HepG2 (cell line): ENCODE data around the gene ZNF3. TPM values are rescaled to one million over a fixed set of nuclear protein-coding genes. Genes with fewer than 3 reads are reported as not detected.
A peak's percentile ranks its signal among the peaks of the same experiment; 100 is the strongest.

ENCODE experiments used
- ARNT ChIP-seq: fragments of 450-650 bp; IDR thresholded peaks from 2 replicates; pipeline ENCODE4 v1.6.1; 2017
- ARNTL ChIP-seq: sonication (generic); formaldehyde crosslinking; IDR thresholded peaks from 2 replicates; pipeline ENCODE4 v1.4.0; 2020; ENCODE audit warnings: mild to moderate bottlenecking, missing genetic modification reagents
- KAT8 ChIP-seq: IDR thresholded peaks from 2 replicates; pipeline ENCODE4 v1.6.1; 2016; ENCODE audit warnings: missing genetic modification reagents, missing compliant biosample characterization
- KDM2A ChIP-seq: sonication (generic); formaldehyde crosslinking; IDR thresholded peaks from 2 replicates; pipeline ENCODE4 v1.4.0; 2020; ENCODE audit warnings: low read depth, missing genetic modification reagents, borderline replicate concordance
- PHB2 ChIP-seq: fragments of 450-650 bp; IDR thresholded peaks from 2 replicates; pipeline ENCODE4 v1.6.1; 2018; ENCODE audit not compliant: partially characterized antibody
- PHF21A ChIP-seq: sonication (generic); formaldehyde crosslinking; IDR thresholded peaks from 2 replicates; pipeline ENCODE4 v1.5.0; 2020; ENCODE audit warnings: mild to moderate bottlenecking, missing genetic modification reagents
- PHF5A ChIP-seq: IDR thresholded peaks from one replicate; pipeline ENCODE4 v1.6.1; 2018; ENCODE audit warnings: low read depth, missing genetic modification reagents; ENCODE audit not compliant: unreplicated experiment
- PITX1 ChIP-seq: sonication (generic); formaldehyde crosslinking; IDR thresholded peaks from 2 replicates; pipeline ENCODE4 v1.5.1; 2020; ENCODE audit warnings: mild to moderate bottlenecking, missing genetic modification reagents
- POLR2AphosphoS2 ChIP-seq: IDR thresholded peaks from 2 replicates; pipeline ENCODE4 v1.6.1; 2011; ENCODE audit warnings: low read depth, low read length, improper control_type of control experiment
- POLR2AphosphoS5 ChIP-seq: IDR thresholded peaks from 2 replicates; pipeline ENCODE4 v1.6.1; 2012; ENCODE audit warnings: low read depth, low read length
- PTBP1 ChIP-seq: fragments of 200-400 bp; formaldehyde crosslinking; IDR thresholded peaks from 2 replicates; pipeline ENCODE4 v1.6.1; 2018; ENCODE audit warnings: low read length, low read depth; ENCODE audit not compliant: poor library complexity, severe bottlenecking
- RARA ChIP-seq: IDR thresholded peaks from 2 replicates; pipeline ENCODE4 v1.6.1; 2016; ENCODE audit warnings: missing genetic modification reagents, missing compliant biosample characterization
- ZC3H13 ChIP-seq: sonication (generic); formaldehyde crosslinking; IDR thresholded peaks from 2 replicates; pipeline ENCODE4 v1.8.1; 2023; ENCODE audit warnings: mild to moderate bottlenecking, missing genetic modification reagents, moderate library complexity
- ZKSCAN5 ChIP-seq: sonication (generic); formaldehyde crosslinking; IDR thresholded peaks from 2 replicates; pipeline ENCODE4 v1.5.1; 2020; ENCODE audit warnings: mild to moderate bottlenecking, missing genetic modification reagents
- ZMYM3 ChIP-seq: sonication (generic); formaldehyde crosslinking; IDR thresholded peaks from 2 replicates; pipeline ENCODE4 v1.5.1; 2020; ENCODE audit warnings: mild to moderate bottlenecking, missing genetic modification reagents
- ZMYM4 ChIP-seq: sonication (generic); formaldehyde crosslinking; IDR thresholded peaks from 2 replicates; pipeline ENCODE4 v1.8.1; 2023; ENCODE audit warnings: mild to moderate bottlenecking, missing genetic modification reagents
- ZNF317 ChIP-seq: sonication (generic); formaldehyde crosslinking; IDR thresholded peaks from 2 replicates; pipeline ENCODE4 v1.5.0; 2020; ENCODE audit warnings: mild to moderate bottlenecking, missing genetic modification reagents
- ZNF331 ChIP-seq: sonication (generic); formaldehyde crosslinking; IDR thresholded peaks from 2 replicates; pipeline ENCODE4 v1.4.0; 2020; ENCODE audit warnings: missing genetic modification reagents
- ZNF430 ChIP-seq: sonication (generic); formaldehyde crosslinking; IDR thresholded peaks from 2 replicates; pipeline ENCODE4 v1.9.0; 2021; ENCODE audit warnings: mild to moderate bottlenecking, missing genetic modification reagents
- ZNF431 ChIP-seq: sonication (generic); formaldehyde crosslinking; IDR thresholded peaks from 2 replicates; pipeline ENCODE4 v1.9.0; 2022; ENCODE audit warnings: missing genetic modification reagents, low read depth, mild to moderate bottlenecking, borderline replicate concordance
- ZNF441 ChIP-seq: sonication (generic); formaldehyde crosslinking; IDR thresholded peaks from 2 replicates; pipeline ENCODE4 v1.7.0; 2021; ENCODE audit warnings: missing genetic modification reagents, borderline replicate concordance
- ZNF501 ChIP-seq: sonication (generic); formaldehyde crosslinking; IDR thresholded peaks from 2 replicates; pipeline ENCODE4 v1.5.1; 2020; ENCODE audit warnings: mild to moderate bottlenecking, moderate library complexity, missing genetic modification reagents
- ZNF652 ChIP-seq: IDR thresholded peaks from 2 replicates; pipeline ENCODE4 v1.6.1; 2016; ENCODE audit warnings: low read depth, borderline replicate concordance
- ZSCAN12 ChIP-seq: sonication (generic); formaldehyde crosslinking; IDR thresholded peaks from 2 replicates; pipeline ENCODE4 v1.9.0; 2021; ENCODE audit warnings: mild to moderate bottlenecking, missing genetic modification reagents
- polyA plus RNA-seq, 8 experiments: library from polyadenylated mRNA; depleted of rRNA in 3 of 8; stranded (reverse) in 7 of 8; unstranded in 1 of 8; fragments of >200 nt; fragmentation: Illumina TruSeq in 4 of 8; extraction: Trizol in 4 of 8; gene quantifications; 2 replicates each; pipeline versions ENCODE4 v1.2.1 to v1.2.3, GENCODE V29; 2011 to 2016; ENCODE audit warnings: low read depth in 4 of 8, missing spikeins in 1 of 8, mixed read lengths in 1 of 8; ENCODE audit not compliant: insufficient read depth in 1 of 8
- total RNA-seq, 5 experiments: library from RNA; depleted of rRNA; stranded (reverse); fragments of >200 nt; fragmentation: Illumina TruSeq; extraction: Trizol; gene quantifications; 2 replicates each; pipeline ENCODE4 v1.2.3, GENCODE V29; 2016; ENCODE audit warnings: low read depth in 1 of 5
- TF ChIP-seq, protein P1 (sequence below): IDR thresholded peaks from 2 replicates; pipeline ENCODE4 v1.6.1; 2016; ENCODE audit warnings: low read depth, control low read depth
- TF ChIP-seq, protein P2 (sequence below): sonication (generic); formaldehyde crosslinking; IDR thresholded peaks from 2 replicates; pipeline ENCODE4 v1.4.0; 2020; ENCODE audit warnings: mild to moderate bottlenecking, missing genetic modification reagents
- TF ChIP-seq, protein P3 (sequence below): sonication (generic); formaldehyde crosslinking; IDR thresholded peaks from 2 replicates; pipeline ENCODE4 v1.4.0; 2020; ENCODE audit warnings: missing genetic modification reagents

ZNF3 gene
- total and polyA plus RNA-seq, 2 of the 13 experiments (the other 11 are each of a cell fraction or from before 2014, with no cell fraction given): 33.7 to 56.9 TPM

DNA sequence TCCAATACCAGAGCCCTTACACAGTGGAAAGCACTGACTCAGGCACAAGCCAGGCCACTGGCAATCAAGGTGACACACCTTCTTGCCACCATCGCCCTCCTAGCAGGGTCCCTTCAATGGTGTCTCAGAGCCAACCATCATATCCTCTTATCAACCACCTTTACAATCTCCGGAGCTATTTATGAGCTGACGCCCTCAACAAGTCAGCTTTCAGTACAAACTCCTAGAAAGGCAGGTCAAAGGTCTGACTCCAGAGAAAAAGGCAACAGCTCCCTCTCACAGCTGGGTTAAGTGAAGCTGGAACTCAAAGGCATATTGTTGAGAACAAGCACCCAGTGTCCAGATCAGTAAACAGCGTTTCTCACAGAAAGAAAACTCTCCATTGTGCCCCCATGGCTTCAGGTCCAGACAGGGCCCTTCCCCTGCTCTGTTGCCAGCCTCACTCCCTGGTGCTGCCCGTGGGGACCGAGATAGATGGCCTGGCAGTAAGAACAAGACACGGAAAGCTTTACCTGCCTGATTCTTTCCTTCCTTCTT is 2.4 kb downstream of the ZNF3 start (continued):
- TF ChIP-seq, protein P1, sequence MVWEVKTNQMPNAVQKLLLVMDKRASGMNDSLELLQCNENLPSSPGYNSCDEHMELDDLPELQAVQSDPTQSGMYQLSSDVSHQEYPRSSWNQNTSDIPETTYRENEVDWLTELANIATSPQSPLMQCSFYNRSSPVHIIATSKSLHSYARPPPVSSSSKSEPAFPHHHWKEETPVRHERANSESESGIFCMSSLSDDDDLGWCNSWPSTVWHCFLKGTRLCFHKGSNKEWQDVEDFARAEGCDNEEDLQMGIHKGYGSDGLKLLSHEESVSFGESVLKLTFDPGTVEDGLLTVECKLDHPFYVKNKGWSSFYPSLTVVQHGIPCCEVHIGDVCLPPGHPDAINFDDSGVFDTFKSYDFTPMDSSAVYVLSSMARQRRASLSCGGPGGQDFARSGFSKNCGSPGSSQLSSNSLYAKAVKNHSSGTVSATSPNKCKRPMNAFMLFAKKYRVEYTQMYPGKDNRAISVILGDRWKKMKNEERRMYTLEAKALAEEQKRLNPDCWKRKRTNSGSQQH (CRISPR knock-in tag): no peak
- TF ChIP-seq ZNF501 (no peak), ZNF431 (CRISPR knock-in tag) (no peak), PHF5A (no peak), ZNF652 (CRISPR knock-in tag) (peak; percentile 35; the same call in 1 of the 2 replicates), PHB2 (no peak), PITX1 (CRISPR knock-in tag) (0 out of 2 replicates have a peak, but pooled peaks have one; percentile 25), RARA (CRISPR knock-in tag) (peak; percentile 75), POLR2AphosphoS5 (peak; percentile 31; the same call in 1 of the 2 replicates), PTBP1 (no peak), ZSCAN12 (CRISPR knock-in tag) (no peak), ZNF441 (CRISPR knock-in tag) (no peak), ZKSCAN5 (no peak), ZNF430 (CRISPR knock-in tag) (0 out of 2 replicates have a peak, but pooled peaks have one; percentile 51), POLR2AphosphoS2 (no peak), KDM2A (CRISPR knock-in tag) (peak; percentile 15; the same call in 1 of the 2 replicates), ZNF331 (CRISPR knock-in tag) (peak; percentile 58; the same call in 1 of the 2 replicates), ZC3H13 (CRISPR knock-in tag) (0 out of 2 replicates have a peak, but pooled peaks have one; percentile 51), ZMYM4 (CRISPR knock-in tag) (peak; percentile 38; the same call in 1 of the 2 replicates), ZMYM3 (CRISPR knock-in tag) (no peak), KAT8 (CRISPR knock-in tag) (no peak), ARNTL (CRISPR knock-in tag) (0 out of 2 replicates have a peak, but pooled peaks have one; percentile 24), PHF21A (CRISPR knock-in tag) (peak; percentile 77), ZNF317 (CRISPR knock-in tag) (no peak), ARNT (no peak)
- TF ChIP-seq, protein P2, sequence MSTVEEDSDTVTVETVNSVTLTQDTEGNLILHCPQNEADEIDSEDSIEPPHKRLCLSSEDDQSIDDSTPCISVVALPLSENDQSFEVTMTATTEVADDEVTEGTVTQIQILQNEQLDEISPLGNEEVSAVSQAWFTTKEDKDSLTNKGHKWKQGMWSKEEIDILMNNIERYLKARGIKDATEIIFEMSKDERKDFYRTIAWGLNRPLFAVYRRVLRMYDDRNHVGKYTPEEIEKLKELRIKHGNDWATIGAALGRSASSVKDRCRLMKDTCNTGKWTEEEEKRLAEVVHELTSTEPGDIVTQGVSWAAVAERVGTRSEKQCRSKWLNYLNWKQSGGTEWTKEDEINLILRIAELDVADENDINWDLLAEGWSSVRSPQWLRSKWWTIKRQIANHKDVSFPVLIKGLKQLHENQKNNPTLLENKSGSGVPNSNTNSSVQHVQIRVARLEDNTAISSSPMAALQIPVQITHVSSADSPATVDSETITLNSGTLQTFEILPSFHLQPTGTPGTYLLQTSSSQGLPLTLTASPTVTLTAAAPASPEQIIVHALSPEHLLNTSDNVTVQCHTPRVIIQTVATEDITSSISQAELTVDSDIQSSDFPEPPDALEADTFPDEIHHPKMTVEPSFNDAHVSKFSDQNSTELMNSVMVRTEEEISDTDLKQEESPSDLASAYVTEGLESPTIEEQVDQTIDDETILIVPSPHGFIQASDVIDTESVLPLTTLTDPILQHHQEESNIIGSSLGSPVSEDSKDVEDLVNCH (CRISPR knock-in tag): no peak
- TF ChIP-seq, protein P3, sequence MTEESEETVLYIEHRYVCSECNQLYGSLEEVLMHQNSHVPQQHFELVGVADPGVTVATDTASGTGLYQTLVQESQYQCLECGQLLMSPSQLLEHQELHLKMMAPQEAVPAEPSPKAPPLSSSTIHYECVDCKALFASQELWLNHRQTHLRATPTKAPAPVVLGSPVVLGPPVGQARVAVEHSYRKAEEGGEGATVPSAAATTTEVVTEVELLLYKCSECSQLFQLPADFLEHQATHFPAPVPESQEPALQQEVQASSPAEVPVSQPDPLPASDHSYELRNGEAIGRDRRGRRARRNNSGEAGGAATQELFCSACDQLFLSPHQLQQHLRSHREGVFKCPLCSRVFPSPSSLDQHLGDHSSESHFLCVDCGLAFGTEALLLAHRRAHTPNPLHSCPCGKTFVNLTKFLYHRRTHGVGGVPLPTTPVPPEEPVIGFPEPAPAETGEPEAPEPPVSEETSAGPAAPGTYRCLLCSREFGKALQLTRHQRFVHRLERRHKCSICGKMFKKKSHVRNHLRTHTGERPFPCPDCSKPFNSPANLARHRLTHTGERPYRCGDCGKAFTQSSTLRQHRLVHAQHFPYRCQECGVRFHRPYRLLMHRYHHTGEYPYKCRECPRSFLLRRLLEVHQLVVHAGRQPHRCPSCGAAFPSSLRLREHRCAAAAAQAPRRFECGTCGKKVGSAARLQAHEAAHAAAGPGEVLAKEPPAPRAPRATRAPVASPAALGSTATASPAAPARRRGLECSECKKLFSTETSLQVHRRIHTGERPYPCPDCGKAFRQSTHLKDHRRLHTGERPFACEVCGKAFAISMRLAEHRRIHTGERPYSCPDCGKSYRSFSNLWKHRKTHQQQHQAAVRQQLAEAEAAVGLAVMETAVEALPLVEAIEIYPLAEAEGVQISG (CRISPR knock-in tag): peak; percentile 94
